Activated CD8-positive, alpha-beta memory T cell treated with anti-CD3 and anti-CD28 coated beads for 4 hours (primary cell): Measurements from ENCODE around the gene DNAJA3.
A peak's percentile ranks its signal among the peaks of the same experiment; 100 is the strongest.

Experiments used
- DNase-seq, 2 donors: peaks; one replicate each; pipeline ENCODE4 v3.0.0-alpha.2; 2020; ENCODE audit warnings: low read depth in 2 of 2

The DNAJA3 gene

DNA sequence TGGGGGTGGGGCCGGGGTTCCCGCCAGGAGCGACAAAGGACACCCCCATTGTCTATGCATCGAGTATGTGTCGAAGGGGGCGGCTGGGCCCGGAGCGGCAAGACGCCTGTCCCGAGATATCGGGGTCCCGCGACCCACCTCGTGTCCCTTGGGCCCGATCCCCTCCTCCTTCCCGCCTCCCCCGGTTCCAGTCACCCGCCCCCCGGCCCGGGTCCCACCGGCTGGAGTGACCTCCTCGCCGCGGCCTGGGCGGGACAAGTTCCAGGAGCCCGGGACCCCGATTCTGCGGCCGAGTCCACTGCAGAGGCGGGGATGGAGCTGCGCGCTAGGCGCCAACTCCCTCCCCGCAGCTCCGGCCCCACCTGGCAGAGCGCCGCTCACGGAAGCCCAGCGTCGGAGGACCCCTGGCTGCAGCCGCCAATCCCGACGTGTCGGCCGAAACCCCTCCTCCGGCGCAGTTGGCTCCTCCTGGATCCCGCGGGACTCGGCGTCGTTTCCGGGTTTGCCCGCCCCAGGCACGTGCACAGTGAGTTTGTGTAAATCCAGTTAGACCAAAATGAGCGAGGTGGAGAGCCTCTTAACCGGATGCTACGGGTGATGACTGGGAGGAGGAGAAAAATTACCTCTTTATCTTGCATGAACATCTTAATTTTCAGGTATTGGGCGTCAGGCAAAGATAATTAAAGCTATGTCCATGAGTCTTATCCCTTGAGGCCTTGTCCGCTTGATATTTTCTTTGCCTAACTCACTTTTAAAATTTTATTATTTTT is 48.7 kb downstream of the DNAJA3 start, which contains the start of gene NMRAL1:
Gene NMRAL1 (minus strand): TSS at position 434 of the 770 bp plus-strand sequence. CDS start 493 bp downstream, outside the sequence.
- peak; percentile 62 to 66 for DNase-seq

DNA sequence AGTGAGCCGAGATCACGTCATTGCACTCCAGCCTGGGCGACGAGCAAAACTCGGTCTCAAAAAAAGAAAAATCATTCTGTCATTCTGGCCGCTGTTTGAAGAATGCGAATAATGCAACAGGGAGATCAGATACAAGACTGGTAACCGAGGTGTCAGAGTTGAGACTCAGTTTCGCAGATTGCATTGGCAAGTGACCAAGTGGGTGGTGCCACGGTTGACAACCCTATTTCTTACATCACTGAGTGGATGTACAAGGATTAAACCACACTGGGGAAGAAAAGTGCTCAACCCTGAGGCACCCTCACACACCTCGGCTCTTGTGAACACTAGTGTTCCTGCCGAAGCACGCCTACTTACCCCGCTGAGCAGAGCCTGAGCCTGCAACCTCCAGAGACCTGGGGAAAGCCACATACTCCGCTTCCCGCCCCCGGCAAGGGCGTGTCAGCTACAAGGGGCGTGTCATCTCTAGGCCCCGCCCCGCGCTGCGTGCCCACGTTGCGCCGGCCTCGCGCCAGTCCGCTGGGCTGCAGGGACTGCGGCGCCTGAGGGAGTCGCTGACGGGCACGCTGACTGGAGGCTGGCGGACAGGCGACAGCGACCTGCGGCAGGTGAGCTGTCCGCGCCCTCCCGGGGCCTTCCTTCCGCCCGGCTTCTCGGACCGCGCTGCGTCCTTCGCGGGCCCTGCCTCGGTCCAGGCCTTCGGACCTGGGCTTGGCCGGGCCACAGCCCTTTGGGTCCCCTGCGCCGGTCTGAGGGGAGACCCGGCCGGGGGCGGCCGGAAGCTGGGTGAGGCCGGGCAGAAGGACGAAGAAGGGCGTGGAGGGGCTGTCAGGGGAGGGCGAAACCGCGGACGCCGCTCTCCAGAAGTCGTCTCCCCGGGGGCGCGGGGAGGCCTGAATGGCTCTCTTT is 50.5 kb downstream of the DNAJA3 start, which contains the start of gene HMOX2:
Gene HMOX2 (plus strand): TSS at position 519 of the 909 bp plus-strand sequence. CDS start 29,127 bp downstream, outside the sequence.
- DNase-seq = peak; percentile 88 to 89

DNA sequence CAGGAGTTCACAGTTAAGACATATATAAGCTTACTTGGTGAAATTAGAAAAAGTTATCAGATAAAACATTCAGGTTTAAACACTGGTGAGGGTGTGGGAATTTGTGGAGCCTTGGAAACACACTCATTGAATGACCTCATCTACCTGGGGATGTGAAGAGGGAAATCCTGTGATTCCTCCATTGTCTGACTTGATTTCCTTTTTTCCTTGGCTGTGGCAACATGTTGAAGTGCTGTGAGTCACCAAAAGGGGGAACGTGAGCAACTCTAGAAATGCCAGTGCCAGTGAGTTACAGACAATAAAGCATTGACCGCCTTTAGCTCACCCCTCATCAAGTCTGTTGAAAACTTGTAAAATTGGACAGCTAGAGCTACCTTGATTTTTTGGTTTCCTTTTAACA is 52.3 kb downstream of the DNAJA3 start:
- no peak for DNase-seq

- no peak for DNase-seq
These were observed 55.9 kb downstream of the DNAJA3 start for GRCh38 chr16:4481526-4481925.

DNA sequence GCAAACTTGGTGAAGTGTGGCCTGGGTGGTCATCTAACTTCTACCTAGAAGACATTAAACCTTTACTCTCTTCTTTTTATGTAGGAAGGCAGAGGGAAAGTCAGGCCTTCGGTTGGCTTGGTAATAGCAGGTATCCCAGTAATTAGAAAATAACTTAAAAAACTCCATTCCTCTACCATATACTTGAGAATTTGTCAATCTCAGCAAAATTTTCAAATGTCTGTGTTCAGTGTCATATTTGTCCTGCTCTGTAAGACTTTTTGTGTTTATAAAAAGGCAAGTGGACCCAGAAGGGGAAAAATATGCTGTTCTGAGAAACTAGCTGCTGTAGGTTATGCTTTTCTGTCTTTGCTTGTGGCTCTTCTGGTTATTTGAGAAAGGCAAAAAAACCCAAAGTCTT is 56.3 kb downstream of the DNAJA3 start:
- DNase-seq = no peak

GRCh38 chr16:4486126-4486893 is 60.6 kb downstream of the DNAJA3 start:
- no peak for DNase-seq

GRCh38 chr16:4487955-4488498 is 62.4 kb downstream of the DNAJA3 start:
- no peak for DNase-seq

DNA sequence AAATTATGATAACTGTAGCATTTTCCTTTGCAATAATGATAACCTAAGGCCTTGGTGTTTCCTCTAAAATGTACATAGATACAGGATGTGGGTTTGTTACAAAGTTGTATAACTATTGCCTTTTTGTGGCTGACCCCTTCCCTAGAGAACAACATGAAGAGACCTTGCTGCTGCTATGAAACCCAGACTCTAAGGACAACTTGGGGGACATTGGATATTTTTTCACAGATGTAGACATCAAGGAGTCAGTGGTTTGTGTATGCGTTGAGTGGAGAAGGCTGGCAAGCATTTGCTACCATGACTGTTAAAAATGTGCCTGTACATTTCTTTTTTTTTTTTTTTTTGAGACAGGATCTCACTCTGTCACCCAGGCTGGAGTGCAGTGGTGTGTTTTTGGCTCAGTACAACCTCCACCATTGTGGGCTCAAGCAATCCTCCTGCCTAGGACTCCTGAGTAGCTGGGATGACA is 62.9 kb downstream of the DNAJA3 start:
- no peak for DNase-seq

DNA sequence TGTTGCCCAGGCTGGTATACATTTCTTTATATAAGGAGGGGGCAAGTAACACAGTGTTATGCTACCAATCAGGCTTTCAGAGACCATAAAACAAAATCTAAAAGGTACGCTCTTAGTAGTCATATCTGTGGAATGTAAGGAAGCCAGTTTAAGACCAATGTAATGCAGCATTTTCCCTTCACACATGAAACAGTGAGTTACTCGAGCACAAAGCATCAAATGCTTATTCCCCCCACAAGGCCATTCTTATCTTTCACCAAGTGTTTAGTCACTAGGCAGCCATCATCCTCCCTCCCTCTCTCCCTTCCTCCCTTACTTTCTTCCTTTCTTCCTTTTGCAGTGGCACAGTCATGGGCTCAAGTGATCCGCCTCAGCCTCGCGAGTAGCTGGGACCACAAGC is 63.4 kb downstream of the DNAJA3 start:
- no peak for DNase-seq

DNA sequence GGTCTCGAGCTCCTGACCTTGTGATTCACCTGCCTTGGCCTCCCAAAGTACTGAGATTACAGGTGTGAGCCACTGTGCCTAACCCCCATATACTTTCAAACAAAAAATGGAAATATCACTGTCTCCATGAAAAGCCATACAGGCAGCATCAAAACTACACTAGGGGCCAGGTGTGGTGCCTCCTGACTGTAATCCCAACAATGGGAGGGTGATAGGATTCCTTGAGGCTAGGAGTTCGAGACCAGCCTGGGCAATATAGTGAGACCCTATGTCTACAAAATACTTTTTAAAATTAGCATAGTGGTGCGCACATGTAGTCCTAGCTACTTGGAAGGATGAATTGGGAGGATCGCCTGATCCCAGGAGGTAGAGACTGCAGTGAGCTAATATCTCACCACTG is 66.2 kb downstream of the DNAJA3 start:
- DNase-seq = no peak

GRCh38 chr16:4494746-4495490 is 69.2 kb downstream of the DNAJA3 start:
- no peak for DNase-seq

DNA sequence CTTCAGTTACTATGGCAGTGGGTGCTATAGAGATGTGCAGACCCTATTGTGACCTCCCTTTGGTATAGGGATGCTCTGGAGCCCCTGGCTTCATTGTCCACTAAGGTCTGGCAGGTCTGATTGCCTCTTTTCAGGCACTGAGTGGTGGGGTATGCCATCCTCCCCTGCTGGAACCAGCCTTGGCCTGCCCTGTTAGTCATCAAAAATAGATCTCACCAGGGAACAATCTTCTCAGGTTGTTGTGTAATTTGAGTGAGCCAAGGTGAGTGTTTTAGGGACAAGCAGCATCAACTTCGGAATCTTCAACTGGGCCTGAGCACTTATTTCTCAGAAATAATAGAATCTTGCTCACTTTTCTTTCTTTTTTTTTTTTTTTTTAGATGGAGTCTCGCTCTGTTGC is 70.1 kb downstream of the DNAJA3 start:
- DNase-seq = no peak

DNA sequence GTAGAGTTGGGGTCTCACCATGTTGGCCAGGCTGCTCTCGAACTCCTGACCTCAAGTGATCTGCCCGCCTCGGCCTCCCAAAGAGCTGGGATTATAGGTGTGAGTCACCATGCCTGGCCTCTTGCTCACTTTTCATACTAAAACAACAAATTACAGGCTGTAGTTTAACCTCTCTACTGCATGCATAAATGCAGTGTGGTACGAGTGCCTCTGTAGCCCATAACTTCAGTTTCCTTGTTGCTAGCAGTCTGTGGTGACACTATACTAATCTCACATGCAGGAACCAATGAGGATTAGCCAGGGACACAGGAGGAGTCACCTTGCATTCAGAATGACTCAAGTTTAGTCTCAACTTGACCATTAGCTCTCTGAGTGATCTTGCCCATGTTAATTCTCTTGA is 70.6 kb downstream of the DNAJA3 start:
- DNase-seq = no peak

DNA sequence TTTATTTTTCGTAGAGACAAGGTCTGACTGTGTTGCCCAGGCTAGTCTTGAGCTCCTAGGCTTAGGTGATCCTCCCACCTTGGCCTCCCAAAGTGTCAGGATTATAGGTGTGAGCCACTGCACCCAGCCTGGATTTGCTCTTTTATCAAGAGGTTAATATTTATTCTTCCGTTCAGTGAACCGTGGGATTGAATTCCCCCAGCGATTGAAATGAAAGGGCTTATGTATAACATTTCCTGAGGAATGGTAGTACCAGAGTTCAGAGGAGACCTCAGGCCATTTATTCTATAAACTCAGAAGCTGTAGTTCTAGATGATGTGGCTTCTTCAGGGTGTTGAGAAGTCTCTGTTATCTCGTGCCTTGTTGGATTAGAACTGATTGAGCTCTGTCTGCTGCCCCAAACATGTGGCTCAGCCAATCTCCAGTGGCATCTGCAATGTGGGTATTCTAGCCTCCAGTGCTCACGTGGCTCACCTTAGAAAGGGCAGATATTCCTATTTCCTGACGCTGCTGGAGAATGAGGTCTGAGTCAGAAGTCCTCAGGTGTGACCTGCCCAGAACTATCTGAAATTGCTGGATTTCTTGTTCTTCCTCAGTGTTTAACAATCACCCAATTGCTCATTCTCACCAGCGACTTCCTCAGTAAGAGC is 73.0 kb downstream of the DNAJA3 start:
- DNase-seq = no peak

DNA sequence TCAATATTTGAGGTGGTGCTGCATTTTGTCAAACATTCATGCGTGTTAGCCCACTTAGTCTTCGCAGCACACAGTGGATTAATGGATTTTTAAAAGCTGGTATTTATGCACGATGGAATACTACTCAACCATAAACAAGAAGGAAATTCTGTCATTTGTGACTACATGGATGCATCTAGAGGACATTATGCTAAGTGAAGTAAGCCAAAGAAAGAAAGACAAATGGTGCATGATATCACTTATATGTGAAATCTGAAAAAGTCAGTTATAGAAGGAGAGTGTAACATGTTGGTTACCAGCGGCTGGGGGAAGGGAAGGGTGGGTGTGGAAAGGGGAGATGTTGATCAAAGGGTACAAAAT is 73.5 kb downstream of the DNAJA3 start:
- no peak for DNase-seq

GRCh38 chr16:4500272-4500671 is 74.6 kb downstream of the DNAJA3 start:
- no peak for DNase-seq

- no peak for DNase-seq
These were observed 75.4 kb downstream of the DNAJA3 start for GRCh38 chr16:4501071-4501478.

DNA sequence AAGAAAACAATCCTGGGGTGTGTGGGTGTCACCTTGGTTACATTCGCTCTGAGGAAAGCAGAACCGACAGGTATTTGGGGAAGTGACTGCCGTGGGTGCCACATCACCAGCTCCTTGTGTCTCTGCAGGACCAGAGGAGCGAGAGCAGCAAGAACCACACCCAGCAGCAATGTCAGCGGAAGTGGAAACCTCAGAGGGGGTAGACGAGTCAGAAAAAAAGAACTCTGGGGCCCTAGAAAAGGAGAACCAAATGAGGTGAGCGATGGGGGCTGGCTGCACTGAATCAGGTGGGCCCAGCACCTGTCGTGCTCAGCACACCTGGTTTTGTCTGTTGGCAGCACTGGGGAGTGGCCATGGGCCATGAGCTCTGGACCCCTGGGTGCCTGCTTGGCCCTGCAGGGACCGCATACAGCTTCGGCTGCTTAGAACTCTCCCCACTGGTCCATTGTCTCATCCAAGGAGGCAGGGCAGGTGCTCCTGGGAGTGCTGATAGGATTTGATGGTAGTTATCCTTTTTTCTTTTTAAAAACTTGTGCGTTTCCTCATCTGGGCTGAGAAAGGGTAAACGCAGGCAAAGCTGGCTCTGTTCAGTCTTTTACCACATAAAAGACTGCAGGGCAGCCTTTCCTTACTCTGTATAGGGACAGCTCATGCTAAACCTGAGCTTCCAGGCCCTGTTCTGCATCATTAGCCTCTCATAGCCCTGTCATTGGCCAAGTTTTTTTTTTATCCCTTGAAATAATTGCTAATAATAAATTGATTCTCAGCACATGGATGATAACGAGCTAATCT is 79.9 kb downstream of the DNAJA3 start:
- peak; percentile 34 to 55 for DNase-seq
